ENCODE measurements around the gene MMRN1. TPM values are rescaled to one million over a fixed set of nuclear protein-coding genes. Genes with fewer than 3 reads are reported as not detected.

MMRN1 gene
- total and polyA plus RNA-seq, 2 of the 8 experiments (the other 6 are each of a cell fraction or from before 2014, with no cell fraction given), result not detected

- no peak for TF ChIP-seq RXRA (IDR thresholded peaks at IDR 0.05; ENCODE audit: insufficient read depth, low read depth, low read length)
- TF ChIP-seq NRF1 (IDR thresholded peaks at IDR 0.05; ENCODE audit: low read depth, low read length), result no peak
- no peak for TF ChIP-seq SIX5 (IDR thresholded peaks at IDR 0.05; ENCODE audit: low read depth, low read length)
- TF ChIP-seq MAX (IDR thresholded peaks at IDR 0.05), result no peak
- no peak for TF ChIP-seq HDAC6 (IDR thresholded peaks at IDR 0.05; ENCODE audit: low read depth, low read length)
- no peak for TF ChIP-seq KDM4A (IDR thresholded peaks at IDR 0.05; ENCODE audit: low read depth, low read length, severe bottlenecking)
- TF ChIP-seq EP300 (IDR thresholded peaks at IDR 0.05; ENCODE audit: borderline replicate concordance in 1 of 2, low read depth in 2 of 2, low read length in 2 of 2), result no peak
- no peak for TF ChIP-seq MAFK (IDR thresholded peaks at IDR 0.05; ENCODE audit: low read depth, low read length)
These were observed at the start of gene MMRN1 (continued) for GRCh38 chr4:89894649-89895550.
